Body of pancreas (tissue), 4 donors: ENCODE results near the gene DGKA. TPM values are rescaled to one million over a fixed set of nuclear protein-coding genes. Genes with fewer than 3 reads are reported as not detected.

Source experiments
- ATAC-seq: fragments of 150-250 bp; one replicate; pipeline ENCODE4 v1.9.1; 2016
- DNase-seq, 4 donors: peaks; one replicate each; pipeline ENCODE4 v3.0.0-alpha.2; 2019
- H3K27ac ChIP-seq, 4 donors: fragments of 200-600 bp; sonication (generic); 1 replicate in 3 of 4; 2 replicates in 1 of 4; pipeline versions ENCODE4 v1.5.1 to v1.6.1; 2016 to 2019; ENCODE audit warnings: mild to moderate bottlenecking in 1 of 4, mixed read lengths in 1 of 4, moderate library complexity in 1 of 4
- H3K27me3 ChIP-seq, 2 donors: fragments of 200-600 bp; sonication (generic); one replicate each; pipeline ENCODE4 v1.6.0; 2016; ENCODE audit warnings: mild to moderate bottlenecking in 1 of 2
- H3K36me3 ChIP-seq, 2 donors: fragments of 200-600 bp; sonication (generic); replicated peaks in 1 of 2; 2 replicates each; pipeline ENCODE4 v1.5.1; 2016; ENCODE audit warnings: low read depth in 2 of 2; ENCODE audit not compliant: insufficient read depth in 1 of 2
- H3K4me1 ChIP-seq: fragments of 200-600 bp; sonication (generic); one replicate; pipeline ENCODE4 v1.6.0; 2016
- H3K4me3 ChIP-seq, 2 donors: fragments of 200-600 bp; sonication (generic); 1 replicate in 1 of 2; 2 replicates in 1 of 2; pipeline ENCODE4 v1.5.1; 2016 to 2019
- H3K9me3 ChIP-seq, 3 donors: fragments of 200-600 bp; sonication (generic); 1 replicate in 2 of 3; 2 replicates in 1 of 3; pipeline ENCODE4 v1.5.1; 2016
- POLR2A ChIP-seq, 3 donors: fragments of 450-650 bp; IDR thresholded peaks; one replicate each; pipeline ENCODE4 v1.6.1; 2016; ENCODE audit warnings: antibody characterized with exemption in 3 of 3, mild to moderate bottlenecking in 2 of 3
- WGBS, 2 donors: methylation state at CpG; one replicate each; pipeline ENCODE4 v1.1.5; 2017; 5-methylcytosine and 5-hydroxymethylcytosine counted together
- intact Hi-C: fragments of 100-400 bp; cut with DNase I; formaldehyde crosslinking; loops from one replicate; pipeline ENCODE4 v1.15.1; 2023
- total RNA-seq, 2 donors: library from RNA; depleted of rRNA; stranded (reverse); fragments of >200 nt; gene quantifications; one replicate each; pipeline ENCODE4 v1.1.0, GENCODE V29; 2016
- TF ChIP-seq, protein P1 (sequence below), 7 experiments: fragments of 450-650 bp in 4 of 7; fragments of 200-600 bp in 3 of 7; sonication (generic) in 3 of 7; IDR thresholded peaks; one replicate each; pipeline ENCODE4 v1.5.1; 2016 to 2019; ENCODE audit warnings: antibody characterized with exemption in 7 of 7

Gene DGKA
- total RNA-seq, 2 donors from 2014 or later, result 33.3 to 128 TPM

DNA sequence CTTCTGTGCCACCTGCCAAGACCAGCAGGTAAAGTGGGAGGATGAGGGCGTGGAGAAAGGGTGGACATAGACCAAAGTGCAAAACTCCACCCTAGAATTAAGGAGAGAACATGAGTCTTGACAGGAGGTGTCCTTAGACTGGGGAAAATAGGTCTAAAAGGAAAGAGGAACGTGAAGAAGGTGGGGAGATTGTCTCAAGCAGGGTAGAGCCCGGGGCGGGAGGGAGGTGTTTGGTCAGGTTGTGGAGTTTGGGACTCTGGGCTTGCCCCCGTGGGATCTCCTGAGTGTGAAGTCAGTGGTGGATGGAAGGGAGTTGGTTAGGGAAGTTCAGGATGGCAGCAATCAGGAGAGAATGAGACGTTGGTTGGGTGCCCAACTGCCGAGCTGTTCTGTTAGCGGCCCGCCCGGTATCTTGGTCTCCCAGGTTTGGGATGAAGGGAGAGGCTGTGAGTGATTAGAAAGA is 386 bp downstream of the DGKA start:
- DNase-seq (peak in 2 of 4 donors; percentile 11 to 30), ATAC-seq (no peak)
- Histone ChIP-seq H3K9me3 (no peaks in the 10 kb centered on the region), H3K27me3 (no peaks in the 10 kb centered on the region), H3K4me3 (peak overlapping the region; percentile 68 to 75), H3K4me1 (peaks cover 43% of the 10 kb centered on the region), H3K36me3 (no peaks in the 10 kb centered on the region), H3K27ac (peak overlapping the region; percentile 52 to 97 (median 69))
- TF ChIP-seq POLR2A (IDR thresholded peaks at IDR 0.05), result no peak
- TF ChIP-seq, protein P1, sequence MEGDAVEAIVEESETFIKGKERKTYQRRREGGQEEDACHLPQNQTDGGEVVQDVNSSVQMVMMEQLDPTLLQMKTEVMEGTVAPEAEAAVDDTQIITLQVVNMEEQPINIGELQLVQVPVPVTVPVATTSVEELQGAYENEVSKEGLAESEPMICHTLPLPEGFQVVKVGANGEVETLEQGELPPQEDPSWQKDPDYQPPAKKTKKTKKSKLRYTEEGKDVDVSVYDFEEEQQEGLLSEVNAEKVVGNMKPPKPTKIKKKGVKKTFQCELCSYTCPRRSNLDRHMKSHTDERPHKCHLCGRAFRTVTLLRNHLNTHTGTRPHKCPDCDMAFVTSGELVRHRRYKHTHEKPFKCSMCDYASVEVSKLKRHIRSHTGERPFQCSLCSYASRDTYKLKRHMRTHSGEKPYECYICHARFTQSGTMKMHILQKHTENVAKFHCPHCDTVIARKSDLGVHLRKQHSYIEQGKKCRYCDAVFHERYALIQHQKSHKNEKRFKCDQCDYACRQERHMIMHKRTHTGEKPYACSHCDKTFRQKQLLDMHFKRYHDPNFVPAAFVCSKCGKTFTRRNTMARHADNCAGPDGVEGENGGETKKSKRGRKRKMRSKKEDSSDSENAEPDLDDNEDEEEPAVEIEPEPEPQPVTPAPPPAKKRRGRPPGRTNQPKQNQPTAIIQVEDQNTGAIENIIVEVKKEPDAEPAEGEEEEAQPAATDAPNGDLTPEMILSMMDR (IDR thresholded peaks at IDR 0.05), result no peak
- intact Hi-C loops, result no loop called here
- WGBS, 2 donors, result 7 to 12% methylated on average over 10 of the region's 10 CpGs

DNA sequence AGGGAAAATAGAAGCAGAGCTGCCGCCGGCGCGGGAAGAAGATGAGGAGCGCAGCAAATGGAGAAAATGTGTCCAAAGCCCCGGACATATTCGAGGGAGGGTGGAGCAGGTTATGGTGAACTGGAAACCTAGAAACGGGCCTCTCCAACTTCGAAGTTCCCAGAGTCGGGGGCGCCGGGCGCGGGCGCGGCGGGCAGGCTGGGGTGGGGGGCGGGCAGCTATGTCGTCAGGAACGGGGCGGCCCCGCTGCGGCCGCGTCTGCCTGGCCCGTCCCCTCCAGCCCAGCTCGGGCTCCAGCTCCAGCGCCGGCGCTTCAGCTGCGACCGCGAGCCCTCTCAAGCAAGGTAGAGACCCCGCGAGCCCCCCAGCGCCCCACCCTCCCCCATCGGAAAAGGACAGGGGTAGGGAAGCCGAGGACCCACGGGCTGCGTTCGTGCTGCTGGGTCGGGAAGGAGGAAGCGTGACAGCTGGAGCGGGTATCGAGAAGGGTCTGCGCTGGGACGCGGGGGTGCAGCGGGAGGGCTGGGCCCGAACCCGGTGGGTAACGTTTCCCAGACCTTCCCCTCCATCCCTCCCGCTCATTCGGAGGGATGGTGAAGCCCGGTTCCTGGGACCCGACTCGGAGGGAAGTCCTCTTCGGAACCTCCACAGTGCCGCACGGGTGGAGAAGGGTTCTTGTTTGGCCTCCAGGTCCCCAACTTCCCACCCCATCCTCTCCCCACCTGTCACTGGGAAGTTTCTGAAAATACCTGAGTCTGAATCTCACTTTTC is 1.0 kb downstream of the DGKA start:
- intact Hi-C loops, result no loop called here
- peaks cover 42% of the 10 kb centered on the region for H3K4me1 ChIP-seq

DNA sequence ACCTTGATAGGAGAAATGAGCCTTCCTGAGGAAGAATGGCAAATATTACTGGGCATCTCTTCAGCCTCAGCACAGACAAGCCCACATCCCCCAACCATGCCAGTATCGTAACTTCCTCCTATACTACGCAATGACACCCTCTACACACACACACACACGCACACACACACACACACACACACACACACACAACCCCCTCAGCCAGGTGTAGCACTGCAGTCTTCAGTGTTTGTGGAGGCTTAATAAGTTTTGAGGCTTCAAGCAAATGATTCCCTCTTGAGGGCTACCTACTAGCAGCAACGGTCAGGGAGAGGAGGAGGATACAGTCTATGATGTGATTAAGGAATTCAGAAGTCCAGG is 1.6 kb downstream of the DGKA start:
- Histone ChIP-seq H3K4me1 (peaks cover 47% of the 10 kb centered on the region), H3K4me3 (peak overlapping the region; percentile 68 to 75), H3K9me3 (no peaks in the 10 kb centered on the region), H3K27me3 (no peaks in the 10 kb centered on the region), H3K27ac (peak overlapping the region in 3 of 4 donors; percentile 67 to 97 (median 71)), H3K36me3 (no peaks in the 10 kb centered on the region)
- DNase-seq (peak in 2 of 4 donors; percentile 13 to 45), ATAC-seq (no peak)
- TF ChIP-seq, protein P1 (IDR thresholded peaks at IDR 0.05), result no peak
- peak in 1 of 3 donors; percentile 32 for TF ChIP-seq POLR2A (IDR thresholded peaks at IDR 0.05)
- WGBS, 2 donors, result 0 to 1% methylated on average over 4 of the region's 4 CpGs
- intact Hi-C loops, result no loop called here

More for the DNA sequence above, 1.0 kb downstream of the DGKA start:
- Histone ChIP-seq H3K9me3 (no peaks in the 10 kb centered on the region), H3K36me3 (no peaks in the 10 kb centered on the region), H3K27ac (peak overlapping the region; percentile 52 to 97 (median 69)), H3K4me3 (peak overlapping the region; percentile 68 to 75), H3K27me3 (no peaks in the 10 kb centered on the region)
- 0 to 1% methylated on average over 25 to 56 of the region's 60 CpGs for WGBS, 2 donors
- ATAC-seq, result peak; percentile 45
- TF ChIP-seq, protein P1 (IDR thresholded peaks at IDR 0.05), result no peak
- TF ChIP-seq POLR2A (IDR thresholded peaks at IDR 0.05), result peak in 2 of 3 donors; percentile 42 to 45
- DNase-seq, result peak; percentile 52 to 72 (median 59)

DNA sequence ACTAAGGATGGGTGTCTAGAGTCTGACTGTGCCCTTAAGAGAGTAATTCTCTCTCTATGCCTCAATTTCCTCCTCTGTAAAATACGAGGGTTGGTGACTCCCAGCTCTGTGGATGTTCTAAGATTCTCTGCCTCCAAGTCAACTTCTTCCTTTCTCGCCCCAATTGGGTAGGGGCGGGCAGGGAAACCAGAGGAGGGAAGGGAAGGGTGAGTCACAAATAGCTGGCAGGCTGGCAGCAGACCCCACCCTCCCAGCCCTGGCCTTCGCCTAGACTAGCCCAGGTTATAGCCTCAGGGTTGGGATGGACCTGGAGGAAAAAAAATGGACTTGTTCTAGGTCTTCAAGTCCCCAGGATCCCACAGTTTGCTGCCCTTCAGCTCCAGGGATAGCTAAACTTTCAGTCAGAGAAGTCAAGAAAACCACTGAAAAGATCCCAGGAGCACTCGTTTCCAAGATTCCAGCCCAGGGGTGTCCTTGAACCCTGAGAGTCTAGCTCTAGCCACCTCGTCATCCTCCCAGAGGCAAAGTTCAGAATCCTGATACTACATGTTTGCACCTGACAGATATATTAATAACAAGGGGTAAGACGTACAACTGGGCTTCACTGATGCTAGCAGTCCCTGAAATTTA is 2.3 kb downstream of the DGKA start:
- no peak for ATAC-seq
- WGBS, 2 donors, result 55 to 69% methylated on average over 6 to 7 of the region's 7 CpGs
- Histone ChIP-seq H3K27me3 (no peaks in the 10 kb centered on the region), H3K9me3 (no peaks in the 10 kb centered on the region), H3K4me1 (peaks cover 44% of the 10 kb centered on the region), H3K36me3 (no peaks in the 10 kb centered on the region), H3K27ac (no peak overlapping the region), H3K4me3 (no peak overlapping the region)
- intact Hi-C loops, result no loop called here
- DNase-seq, result peak in 1 of 4 donors; percentile 31
- TF ChIP-seq, protein P1 (IDR thresholded peaks at IDR 0.05), result no peak
- no peak for TF ChIP-seq POLR2A (IDR thresholded peaks at IDR 0.05)
